Upper lobe of left lung (tissue), 4 donors: ENCODE results near the gene MCAM.

Experiments
- CTCF ChIP-seq, 6 experiments: fragments of 450-650 bp in 4 of 6; fragments of 200-600 bp in 2 of 6; sonication (generic) in 2 of 6; IDR thresholded peaks; one replicate each; pipeline ENCODE4 v1.5.1; 2016 to 2019; ENCODE audit warnings: antibody characterized with exemption in 6 of 6
- EP300 ChIP-seq, 4 donors: sonication (generic); formaldehyde crosslinking; IDR thresholded peaks; one replicate each; pipeline ENCODE4 v1.5.1; 2017; ENCODE audit warnings: antibody characterized with exemption in 4 of 4, control low read depth in 2 of 4
- POLR2AphosphoS5 ChIP-seq, 2 donors: sonication (generic); formaldehyde crosslinking; IDR thresholded peaks; one replicate each; pipeline ENCODE4 v1.5.1; 2017; ENCODE audit warnings: antibody characterized with exemption in 2 of 2

GRCh38 chr11:119336744-119337469 is 20.0 kb upstream of the MCAM start:
- TF ChIP-seq CTCF (IDR thresholded peaks at IDR 0.05) (no peak), EP300 (IDR thresholded peaks at IDR 0.05) (no peak), POLR2AphosphoS5 (IDR thresholded peaks at IDR 0.05) (no peak)
